Measurements from ENCODE around the gene CXCR1. TPM values are rescaled to one million over a fixed set of nuclear protein-coding genes. Genes with fewer than 3 reads are reported as not detected.

The CXCR1 gene
- total RNA-seq, 1 donor from 2014 or later = not detected

Other genes starting within 250 kb of the CXCR1 start
- gene TNS1, start 164.0 kb downstream of the CXCR1 start, total RNA-seq = 21.1 and 50.6 TPM in 2 replicates
- not detected in 2 replicates for gene RUFY4, start 97.7 kb downstream of the CXCR1 start, total RNA-seq
- gene CXCR2, start 40.9 kb downstream of the CXCR1 start, total RNA-seq = not detected in 2 replicates
- 256 and 269 TPM in 2 replicates for gene ARPC2, start 50.2 kb upstream of the CXCR1 start, total RNA-seq
- gene GPBAR1, start 94.1 kb upstream of the CXCR1 start, total RNA-seq = 0.13 TPM in 1 of 2 replicates, not detected in the other
- gene AAMP, start 103.2 kb upstream of the CXCR1 start, total RNA-seq = 126 and 132 TPM in 2 replicates
- gene PNKD, start 103.6 kb upstream of the CXCR1 start, total RNA-seq = 19.8 and 26.9 TPM in 2 replicates
- 121 and 191 TPM in 2 replicates for gene TMBIM1, start 125.5 kb upstream of the CXCR1 start, total RNA-seq
- not detected in 2 replicates for gene CATIP, start 189.9 kb upstream of the CXCR1 start, total RNA-seq
- under 0.01 and 0.13 TPM in 2 replicates for gene SLC11A1, start 215.3 kb upstream of the CXCR1 start, total RNA-seq
- gene CTDSP1, start 232.9 kb upstream of the CXCR1 start, total RNA-seq = 48.9 and 91.0 TPM in 2 replicates